ENCODE data around the gene TNNT3. TPM values are rescaled to one million over a fixed set of nuclear protein-coding genes. Genes with fewer than 3 reads are reported as not detected.
"Not testable (repeated sequence)": the region's sequence is repeated elsewhere in the genome, so short reads cannot be mapped to it uniquely, and the experiment has no call there.

The TNNT3 gene
- total RNA-seq, 1 experiment from 2014 or later = not detected

GRCh38 chr11:1880746-1881441 lies 38.6 kb upstream of the TNNT3 start:
- no peak for DNase-seq (ENCODE audit: extremely low read depth, low read depth)

- DNase-seq (ENCODE audit: extremely low read depth, low read depth) = no peak
Measured at GRCh38 chr11:1881442-1882264, 37.9 kb upstream of the TNNT3 start.

- peak; percentile 36 for DNase-seq (ENCODE audit: extremely low read depth, low read depth)
Measured at GRCh38 chr11:1882265-1883238, 37.0 kb upstream of the TNNT3 start.

- DNase-seq (ENCODE audit: extremely low read depth, low read depth) = no peak
Measured at GRCh38 chr11:1883346-1884302, 35.9 kb upstream of the TNNT3 start.

GRCh38 chr11:1884303-1884700 lies 35.2 kb upstream of the TNNT3 start:
- no peak for DNase-seq (ENCODE audit: extremely low read depth, low read depth)

- DNase-seq (ENCODE audit: extremely low read depth, low read depth) = not testable (repeated sequence)
Measured at GRCh38 chr11:1886551-1886950, 33.0 kb upstream of the TNNT3 start.

- no peak for DNase-seq (ENCODE audit: extremely low read depth, low read depth)
Measured at GRCh38 chr11:1887451-1888346, 31.8 kb upstream of the TNNT3 start.

- DNase-seq (ENCODE audit: extremely low read depth, low read depth) = no peak
Measured at GRCh38 chr11:1888347-1888753, 31.2 kb upstream of the TNNT3 start.

GRCh38 chr11:1888811-1889210 lies 30.7 kb upstream of the TNNT3 start:
- DNase-seq (ENCODE audit: extremely low read depth, low read depth) = no peak

GRCh38 chr11:1889224-1889930 lies 30.1 kb upstream of the TNNT3 start:
- DNase-seq (ENCODE audit: extremely low read depth, low read depth) = no peak

GRCh38 chr11:1889941-1890855 lies 29.3 kb upstream of the TNNT3 start:
- DNase-seq (ENCODE audit: extremely low read depth, low read depth) = no peak

GRCh38 chr11:1890856-1891830 lies 28.4 kb upstream of the TNNT3 start:
- DNase-seq (ENCODE audit: extremely low read depth, low read depth) = no peak

GRCh38 chr11:1891831-1892115 lies 27.7 kb upstream of the TNNT3 start, which contains the start of gene PRR33:
TSS of gene PRR33 (minus strand) at chr11:1891895. CDS start at chr11:1890584, 1,311 bp downstream.
- no peak for DNase-seq (ENCODE audit: extremely low read depth, low read depth)

- no peak for DNase-seq (ENCODE audit: extremely low read depth, low read depth)
Measured at GRCh38 chr11:1892116-1892515, 27.4 kb upstream of the TNNT3 start.

- DNase-seq (ENCODE audit: extremely low read depth, low read depth) = no peak
Measured at GRCh38 chr11:1892558-1892957, 26.9 kb upstream of the TNNT3 start.

Data from NCI-H460 (cell line).